ENCODE measurements around the gene CAV1.
A peak's percentile ranks its signal among the peaks of the same experiment; 100 is the strongest.

CAV1 gene

DNA sequence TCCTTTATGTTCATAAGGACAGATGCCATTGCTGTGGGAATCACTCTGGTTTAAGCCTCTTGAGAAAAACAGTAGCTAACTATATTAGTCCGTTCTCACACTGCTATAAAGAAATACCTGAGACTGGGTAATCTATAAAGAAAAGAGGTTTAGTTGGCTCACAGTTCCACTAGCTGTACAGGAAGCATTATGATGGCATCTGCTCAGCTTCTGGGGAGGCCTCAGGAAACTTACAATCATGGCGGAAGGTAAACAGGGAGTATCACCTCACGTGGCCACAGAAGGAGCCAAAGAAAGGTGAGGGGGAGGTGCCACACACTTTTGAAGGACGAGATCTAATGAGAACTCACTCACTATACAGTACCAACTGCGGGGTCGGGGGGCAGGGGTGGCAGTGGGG is 28.2 kb upstream of the CAV1 start:
- no peak overlapping the region for H2BK12ac ChIP-seq (ENCODE audit: low read length in 2 of 2)
- H3K9ac ChIP-seq (ENCODE audit: low read length), result no peak overlapping the region
- no peak overlapping the region for H3K23ac ChIP-seq (ENCODE audit: low read length in 2 of 2)
- H3K4me2 ChIP-seq (ENCODE audit: low read length, poor library complexity, severe bottlenecking), result no peak overlapping the region
- peaks cover 0 to 7% of the 10 kb centered on the region in 2 experiments for H3K36me3 ChIP-seq (ENCODE audit: control insufficient read depth in 1 of 2, insufficient read depth in 2 of 2, low read depth in 1 of 2, low read length in 2 of 2)
- H3K4ac ChIP-seq (ENCODE audit: low read depth in 1 of 2, low read length in 2 of 2), result no peak overlapping the region
- no peak overlapping the region for H2AFZ ChIP-seq (ENCODE audit: low read depth, low read length)
- no peak overlapping the region for H3K4me3 ChIP-seq (ENCODE audit: insufficient read depth in 1 of 2, low read depth in 1 of 2, low read length in 2 of 2)
- H3K4me1 ChIP-seq (ENCODE audit: control insufficient read depth, insufficient read depth, low read depth, low read length), result peaks cover 5% of the 10 kb centered on the region
- WGBS, result 99% methylated on average over 5 of the region's 6 CpGs
- H2BK5ac ChIP-seq (ENCODE audit: low read depth, low read length, poor library complexity, severe bottlenecking), result no peak overlapping the region
- DNase-seq, result no peak
- H4K91ac ChIP-seq (ENCODE audit: low read length), result no peak overlapping the region
- H3K9me3 ChIP-seq (ENCODE audit: control insufficient read depth, low read length), result no peaks in the 10 kb centered on the region
- H3K18ac ChIP-seq (ENCODE audit: low read depth in 1 of 2, low read length in 2 of 2), result no peak overlapping the region
- H3K27ac ChIP-seq (ENCODE audit: low read length, poor library complexity, severe bottlenecking), result no peak overlapping the region
- H2BK15ac ChIP-seq (ENCODE audit: low read depth, poor library complexity, severe bottlenecking), result no peak overlapping the region
- no peaks in the 10 kb centered on the region for H3K27me3 ChIP-seq (ENCODE audit: control insufficient read depth in 1 of 2, insufficient read depth in 1 of 2, low read length in 2 of 2)
- no peak overlapping the region for H2AK5ac ChIP-seq (ENCODE audit: low read length, severe bottlenecking)
- no peak overlapping the region for H3K14ac ChIP-seq (ENCODE audit: low read length in 2 of 2)
- H4K8ac ChIP-seq (ENCODE audit: low read length), result no peak overlapping the region
- no peak overlapping the region for H2BK120ac ChIP-seq (ENCODE audit: low read depth, low read length)
- no peaks in the 10 kb centered on the region for H3K79me1 ChIP-seq (replicated peaks; ENCODE audit: low read length, poor library complexity, severe bottlenecking)

DNA sequence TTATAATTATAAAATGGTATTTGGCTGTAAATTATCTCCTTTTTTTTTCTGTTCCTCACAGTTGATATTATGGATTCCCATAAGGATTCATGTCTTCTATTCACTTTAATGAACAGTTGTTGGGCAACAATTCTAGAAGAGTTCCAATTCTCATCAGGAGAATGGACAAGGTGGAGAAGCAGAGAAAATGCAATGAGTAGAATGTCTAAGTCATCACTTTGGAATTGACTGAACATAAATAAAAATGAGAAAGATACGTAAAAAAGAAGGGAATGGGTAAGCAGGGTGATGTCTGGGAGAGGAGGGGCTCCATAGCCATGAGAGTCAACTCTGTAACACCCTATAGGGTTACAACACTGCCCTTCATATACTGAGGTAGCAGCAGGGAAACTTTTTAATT is 27.1 kb upstream of the CAV1 start:
- no peak overlapping the region for H2BK120ac ChIP-seq (ENCODE audit: low read depth, low read length)
- H3K79me1 ChIP-seq (replicated peaks; ENCODE audit: low read length, poor library complexity, severe bottlenecking), result no peaks in the 10 kb centered on the region
- no peak overlapping the region for H3K23ac ChIP-seq (ENCODE audit: low read length in 2 of 2)
- peaks cover 5% of the 10 kb centered on the region for H3K4me1 ChIP-seq (ENCODE audit: control insufficient read depth, insufficient read depth, low read depth, low read length)
- no peak overlapping the region for H3K27ac ChIP-seq (ENCODE audit: low read length, poor library complexity, severe bottlenecking)
- no peak overlapping the region for H3K14ac ChIP-seq (ENCODE audit: low read length in 2 of 2)
- no peak overlapping the region for H3K4me3 ChIP-seq (ENCODE audit: insufficient read depth in 1 of 2, low read depth in 1 of 2, low read length in 2 of 2)
- peaks cover 0 to 10% of the 10 kb centered on the region in 2 experiments for H3K36me3 ChIP-seq (ENCODE audit: control insufficient read depth in 1 of 2, insufficient read depth in 2 of 2, low read depth in 1 of 2, low read length in 2 of 2)
- no peak overlapping the region for H2AFZ ChIP-seq (ENCODE audit: low read depth, low read length)
- H3K27me3 ChIP-seq (ENCODE audit: control insufficient read depth in 1 of 2, insufficient read depth in 1 of 2, low read length in 2 of 2), result no peaks in the 10 kb centered on the region
- H2BK15ac ChIP-seq (ENCODE audit: low read depth, poor library complexity, severe bottlenecking), result no peak overlapping the region
- H2BK12ac ChIP-seq (ENCODE audit: low read length in 2 of 2), result no peak overlapping the region
- H2BK5ac ChIP-seq (ENCODE audit: low read depth, low read length, poor library complexity, severe bottlenecking), result no peak overlapping the region
- H2AK5ac ChIP-seq (ENCODE audit: low read length, severe bottlenecking), result no peak overlapping the region
- no peak overlapping the region for H3K9ac ChIP-seq (ENCODE audit: low read length)
- no peak for DNase-seq
- no peaks in the 10 kb centered on the region for H3K9me3 ChIP-seq (ENCODE audit: control insufficient read depth, low read length)
- no peak overlapping the region for H4K91ac ChIP-seq (ENCODE audit: low read length)
- H3K4me2 ChIP-seq (ENCODE audit: low read length, poor library complexity, severe bottlenecking), result no peak overlapping the region
- H3K18ac ChIP-seq (ENCODE audit: low read depth in 1 of 2, low read length in 2 of 2), result no peak overlapping the region
- no peak overlapping the region for H3K4ac ChIP-seq (ENCODE audit: low read depth in 1 of 2, low read length in 2 of 2)
- H4K8ac ChIP-seq (ENCODE audit: low read length), result no peak overlapping the region
- WGBS, result 0% methylated on average over 1 of the region's 1 CpG

- peak within 1 kb of the TSS; percentile 91 to 93 for H3K4me3 ChIP-seq (ENCODE audit: insufficient read depth in 1 of 2, low read depth in 1 of 2, low read length in 2 of 2)
- peak within 1 kb of the TSS; percentile 89 for H2BK5ac ChIP-seq (ENCODE audit: low read depth, low read length, poor library complexity, severe bottlenecking)
- no peaks in the 10 kb centered on the region for H3K9me3 ChIP-seq (ENCODE audit: control insufficient read depth, low read length)
- H3K4me2 ChIP-seq (ENCODE audit: low read length, poor library complexity, severe bottlenecking), result peak within 1 kb of the TSS; percentile 73
- H4K8ac ChIP-seq (ENCODE audit: low read length), result peak within 1 kb of the TSS; percentile 97
- peak within 1 kb of the TSS; percentile 94 to 96 for H3K18ac ChIP-seq (ENCODE audit: low read depth in 1 of 2, low read length in 2 of 2)
- no peaks in the 10 kb centered on the region for H3K79me1 ChIP-seq (replicated peaks; ENCODE audit: low read length, poor library complexity, severe bottlenecking)
- peak within 1 kb of the TSS; percentile 9 to 16 for H3K23ac ChIP-seq (ENCODE audit: low read length in 2 of 2)
- peak within 1 kb of the TSS; percentile 37 for H2AK5ac ChIP-seq (ENCODE audit: low read length, severe bottlenecking)
- H3K14ac ChIP-seq (ENCODE audit: low read length in 2 of 2), result peak within 1 kb of the TSS in 1 of 2 experiments; percentile 98
- peak within 1 kb of the TSS; percentile 95 for H3K27ac ChIP-seq (ENCODE audit: low read length, poor library complexity, severe bottlenecking)
- peaks cover 4 to 18% of the 10 kb centered on the region in 2 experiments for H3K36me3 ChIP-seq (ENCODE audit: control insufficient read depth in 1 of 2, insufficient read depth in 2 of 2, low read depth in 1 of 2, low read length in 2 of 2)
- peak within 1 kb of the TSS; percentile 80 to 99 for H2BK12ac ChIP-seq (ENCODE audit: low read length in 2 of 2)
- peak; percentile 67 for DNase-seq
- H3K4me1 ChIP-seq (ENCODE audit: control insufficient read depth, insufficient read depth, low read depth, low read length), result peaks cover 7% of the 10 kb centered on the region
- H4K91ac ChIP-seq (ENCODE audit: low read length), result peak within 1 kb of the TSS; percentile 91
- peak within 1 kb of the TSS; percentile 94 for H3K9ac ChIP-seq (ENCODE audit: low read length)
- H2BK120ac ChIP-seq (ENCODE audit: low read depth, low read length), result peak within 1 kb of the TSS; percentile 71
- H2AFZ ChIP-seq (ENCODE audit: low read depth, low read length), result peak within 1 kb of the TSS; percentile 74
- H3K27me3 ChIP-seq (ENCODE audit: control insufficient read depth in 1 of 2, insufficient read depth in 1 of 2, low read length in 2 of 2), result no peaks in the 10 kb centered on the region
- peak within 1 kb of the TSS; percentile 77 to 95 for H3K4ac ChIP-seq (ENCODE audit: low read depth in 1 of 2, low read length in 2 of 2)
- peak within 1 kb of the TSS; percentile 98 for H2BK15ac ChIP-seq (ENCODE audit: low read depth, poor library complexity, severe bottlenecking)
- 5% methylated on average over 60 of the region's 86 CpGs for WGBS
Observed at GRCh38 chr7:116499168-116500077, 25.4 kb upstream of the CAV1 start, which contains the start of gene CAV2. CAV2 (plus strand) TSS chr7:116499738; CDS start chr7:116499782, 44 bp downstream.

Data from mesenchymal stem cell (in vitro differentiated cells and primary cell).